Measurements from ENCODE around the gene ZNF525. TPM values are rescaled to one million over a fixed set of nuclear protein-coding genes. Genes with fewer than 3 reads are reported as not detected.
"Not testable (repeated sequence)": the region's sequence is repeated elsewhere in the genome, so short reads cannot be mapped to it uniquely, and the experiment has no call there.

The ZNF525 gene
- total RNA-seq, 1 experiment from 2014 or later: 9.2 TPM

DNA sequence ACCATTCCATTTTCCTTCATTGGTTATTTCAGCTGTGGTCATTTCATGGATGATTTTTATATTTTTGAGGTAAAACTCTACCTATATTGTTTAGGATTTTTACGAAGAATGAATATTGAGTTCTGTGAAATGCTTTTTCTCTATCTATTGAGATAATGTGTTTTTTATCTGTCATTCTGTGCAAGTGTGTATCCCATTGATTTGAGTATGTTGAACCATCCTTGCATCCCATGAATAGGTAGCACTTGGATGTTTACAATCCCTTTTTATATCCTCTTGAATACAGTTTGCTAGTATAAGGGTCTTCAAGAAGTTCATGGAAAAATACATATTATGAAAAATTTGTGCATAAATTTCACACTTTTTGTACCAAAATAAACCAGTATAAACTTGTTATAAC lies 9.8 kb upstream of the ZNF525 start:
- no peak for DNase-seq (ENCODE audit: low spot score)
- no peak overlapping the region for H3K4me3 ChIP-seq (ENCODE audit: low read depth, low read length, poor library complexity, severe bottlenecking)
- H3K9me3 ChIP-seq (ENCODE audit: low read depth, low read length, poor library complexity, severe bottlenecking): peaks cover 69% of the 10 kb centered on the region
- ChIA-PET POLR2A (ENCODE audit: low non-redundant PET) (no interaction called here), CTCF (no interaction called here)
- BruUV-seq (replicated peaks): no TSS peak
- H3K27me3 ChIP-seq (replicated peaks; ENCODE audit: insufficient read depth, low read depth, low read length, poor library complexity): no peaks in the 10 kb centered on the region
- no peak overlapping the region for H3K27ac ChIP-seq (ENCODE audit: low read depth, low read length, poor library complexity, severe bottlenecking)
- TF ChIP-seq, protein P1, sequence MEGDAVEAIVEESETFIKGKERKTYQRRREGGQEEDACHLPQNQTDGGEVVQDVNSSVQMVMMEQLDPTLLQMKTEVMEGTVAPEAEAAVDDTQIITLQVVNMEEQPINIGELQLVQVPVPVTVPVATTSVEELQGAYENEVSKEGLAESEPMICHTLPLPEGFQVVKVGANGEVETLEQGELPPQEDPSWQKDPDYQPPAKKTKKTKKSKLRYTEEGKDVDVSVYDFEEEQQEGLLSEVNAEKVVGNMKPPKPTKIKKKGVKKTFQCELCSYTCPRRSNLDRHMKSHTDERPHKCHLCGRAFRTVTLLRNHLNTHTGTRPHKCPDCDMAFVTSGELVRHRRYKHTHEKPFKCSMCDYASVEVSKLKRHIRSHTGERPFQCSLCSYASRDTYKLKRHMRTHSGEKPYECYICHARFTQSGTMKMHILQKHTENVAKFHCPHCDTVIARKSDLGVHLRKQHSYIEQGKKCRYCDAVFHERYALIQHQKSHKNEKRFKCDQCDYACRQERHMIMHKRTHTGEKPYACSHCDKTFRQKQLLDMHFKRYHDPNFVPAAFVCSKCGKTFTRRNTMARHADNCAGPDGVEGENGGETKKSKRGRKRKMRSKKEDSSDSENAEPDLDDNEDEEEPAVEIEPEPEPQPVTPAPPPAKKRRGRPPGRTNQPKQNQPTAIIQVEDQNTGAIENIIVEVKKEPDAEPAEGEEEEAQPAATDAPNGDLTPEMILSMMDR (conservative IDR thresholded peaks at IDR 0.05; ENCODE audit: low read depth, low read length): no peak
- no peak for TF ChIP-seq EZH2 (IDR thresholded peaks at IDR 0.05; ENCODE audit: borderline replicate concordance, low read depth, low read length, poor library complexity, severe bottlenecking)
- intact Hi-C loops (cut with micrococcal nuclease; ENCODE audit: unreplicated experiment): no loop called here
- H3K36me3 ChIP-seq (ENCODE audit: insufficient read depth, low read length, poor library complexity, severe bottlenecking): peaks cover 23% of the 10 kb centered on the region
- no peaks in the 10 kb centered on the region for H3K4me1 ChIP-seq (ENCODE audit: insufficient read depth, low read length, poor library complexity, severe bottlenecking)

- no peaks in the 10 kb centered on the region for H3K27me3 ChIP-seq (replicated peaks; ENCODE audit: insufficient read depth, low read depth, low read length, poor library complexity)
- no peak for DNase-seq (ENCODE audit: low spot score)
- TF ChIP-seq, protein P1 (conservative IDR thresholded peaks at IDR 0.05; ENCODE audit: low read depth, low read length): no peak
- no peak for TF ChIP-seq EZH2 (IDR thresholded peaks at IDR 0.05; ENCODE audit: borderline replicate concordance, low read depth, low read length, poor library complexity, severe bottlenecking)
- no TSS peak for BruUV-seq (replicated peaks)
- no peak overlapping the region for H3K4me3 ChIP-seq (ENCODE audit: low read depth, low read length, poor library complexity, severe bottlenecking)
- no peak overlapping the region for H3K27ac ChIP-seq (ENCODE audit: low read depth, low read length, poor library complexity, severe bottlenecking)
- CTCF ChIA-PET: no interaction called here
- peaks cover 3% of the 10 kb centered on the region for H3K36me3 ChIP-seq (ENCODE audit: insufficient read depth, low read length, poor library complexity, severe bottlenecking)
- H3K4me1 ChIP-seq (ENCODE audit: insufficient read depth, low read length, poor library complexity, severe bottlenecking): no peaks in the 10 kb centered on the region
- peaks cover 47% of the 10 kb centered on the region for H3K9me3 ChIP-seq (ENCODE audit: low read depth, low read length, poor library complexity, severe bottlenecking)
- POLR2A ChIA-PET (ENCODE audit: low non-redundant PET): no interaction called here
- intact Hi-C loops (cut with micrococcal nuclease; ENCODE audit: unreplicated experiment): no loop called here
These were observed 7.5 kb upstream of the ZNF525 start for GRCh38 chr19:53357821-53358581.

GRCh38 chr19:53360056-53360455 lies 5.4 kb upstream of the ZNF525 start:
- DNase-seq (ENCODE audit: low spot score); H3K4me3 ChIP-seq (ENCODE audit: low read depth, low read length, poor library complexity, severe bottlenecking); H3K36me3 ChIP-seq (ENCODE audit: insufficient read depth, low read length, poor library complexity, severe bottlenecking); H3K27ac ChIP-seq (ENCODE audit: low read depth, low read length, poor library complexity, severe bottlenecking); H3K27me3 ChIP-seq (replicated peaks; ENCODE audit: insufficient read depth, low read depth, low read length, poor library complexity); H3K4me1 ChIP-seq (ENCODE audit: insufficient read depth, low read length, poor library complexity, severe bottlenecking); intact Hi-C loops (cut with micrococcal nuclease; ENCODE audit: unreplicated experiment); BruUV-seq (replicated peaks); CTCF ChIA-PET: not testable (repeated sequence)
- H3K9me3 ChIP-seq (ENCODE audit: low read depth, low read length, poor library complexity, severe bottlenecking): peaks cover 27% of the 10 kb centered on the region
- POLR2A ChIA-PET (ENCODE audit: low non-redundant PET): interaction anchor here (0.7 kb wide), 1 partner anchor 105 kb away, joined by 3 read pairs; no protein-coding TSS in a partner anchor
